Fibroblast of lung (primary cell): ENCODE measurements around the gene MUC13. TPM values are rescaled to one million over a fixed set of nuclear protein-coding genes. Genes with fewer than 3 reads are reported as not detected.

Source experiments
- DNase-seq, 2 donors: peaks; one replicate each; pipeline versions ENCODE4 v3.0.0 to v3.0.0-alpha.2; 2010; ENCODE audit warnings: low read depth in 2 of 2
- H2AFZ ChIP-seq: 2 replicates; pipeline ENCODE4 v1.5.1; 2012; ENCODE audit warnings: low read length, control low read depth, inconsistent platforms
- H3K27ac ChIP-seq: 2 replicates; pipeline ENCODE4 v1.5.1; 2011; ENCODE audit warnings: low read length, control low read depth; ENCODE audit not compliant: insufficient read depth
- H3K27me3 ChIP-seq: 2 replicates; pipeline ENCODE4 v1.5.1; 2011; ENCODE audit warnings: mild to moderate bottlenecking, low read length; ENCODE audit not compliant: control insufficient read depth, insufficient read depth
- H3K36me3 ChIP-seq: 2 replicates; pipeline ENCODE4 v1.5.1; 2011; ENCODE audit warnings: low read length; ENCODE audit not compliant: control insufficient read depth, insufficient read depth
- H3K4me1 ChIP-seq: 2 replicates; pipeline ENCODE4 v1.5.1; 2011; ENCODE audit warnings: low read length; ENCODE audit not compliant: control insufficient read depth, insufficient read depth; ENCODE audit errors: extremely low read depth
- H3K4me2 ChIP-seq: 2 replicates; pipeline ENCODE4 v1.5.1; 2011; ENCODE audit warnings: low read length, control low read depth; ENCODE audit not compliant: insufficient read depth; ENCODE audit errors: extremely low read depth
- H3K4me3 ChIP-seq, 4 experiments: fragments of 200-600 bp in 1 of 4; sonication (generic) in 1 of 4; replicated peaks in 1 of 4; 2 replicates each; pipeline ENCODE4 v1.5.1; 2011 to 2016; ENCODE audit warnings: low read length in 4 of 4, low read depth in 3 of 4, mild to moderate bottlenecking in 3 of 4, control low read depth in 2 of 4, inconsistent platforms in 1 of 4, mixed read lengths in 1 of 4; ENCODE audit not compliant: insufficient read depth in 1 of 4; ENCODE audit errors: control extremely low read depth in 1 of 4
- H3K79me2 ChIP-seq: 2 replicates; pipeline ENCODE4 v1.5.1; 2012; ENCODE audit warnings: mild to moderate bottlenecking, low read length, inconsistent platforms; ENCODE audit not compliant: control insufficient read depth, insufficient read depth
- H3K9ac ChIP-seq: 2 replicates; pipeline ENCODE4 v1.5.1; 2011; ENCODE audit warnings: mild to moderate bottlenecking, low read length, control low read depth; ENCODE audit not compliant: insufficient read depth
- H3K9me3 ChIP-seq: 2 replicates; pipeline ENCODE4 v1.5.1; 2012; ENCODE audit warnings: low read depth, low read length; ENCODE audit not compliant: control insufficient read depth, insufficient read depth
- H4K20me1 ChIP-seq: 2 replicates; pipeline ENCODE4 v1.5.1; 2011; ENCODE audit warnings: low read length; ENCODE audit not compliant: control insufficient read depth, insufficient read depth; ENCODE audit errors: extremely low read depth
- EZH2 ChIP-seq: IDR thresholded peaks from 2 replicates; pipeline ENCODE4 v1.5.1; 2012; ENCODE audit warnings: low read length, control low read depth, mild to moderate bottlenecking; ENCODE audit errors: missing control alignments
- polyA plus RNA-seq, 2 donors: library from polyadenylated mRNA; depleted of rRNA in 1 of 2; stranded (reverse) in 1 of 2; unstranded in 1 of 2; fragments of >200 nt; gene quantifications; 2 replicates each; pipeline ENCODE4 v1.2.1, GENCODE V29; 2011 to 2012; ENCODE audit warnings: missing spikeins in 1 of 2
- total RNA-seq: library from RNA; depleted of rRNA; stranded (reverse); fragments of >200 nt; gene quantifications from 2 replicates; pipeline ENCODE4 v1.2.1, GENCODE V29; 2014
- TF ChIP-seq, protein P1 (sequence below), 2 donors: IDR thresholded peaks in 1 of 2; conservative IDR thresholded peaks in 1 of 2; 1 replicate in 1 of 2; 2 replicates in 1 of 2; pipeline ENCODE4 v1.5.1; 2011 to 2012; ENCODE audit warnings: low read length in 2 of 2, control low read depth in 1 of 2, inconsistent platforms in 1 of 2, low read depth in 1 of 2, mild to moderate bottlenecking in 1 of 2

Gene MUC13
- total and polyA plus RNA-seq, 2 donors (not counting 1 experiment from before 2014, with no cell fraction given) = under 0.01 TPM; not detected in 1

DNA sequence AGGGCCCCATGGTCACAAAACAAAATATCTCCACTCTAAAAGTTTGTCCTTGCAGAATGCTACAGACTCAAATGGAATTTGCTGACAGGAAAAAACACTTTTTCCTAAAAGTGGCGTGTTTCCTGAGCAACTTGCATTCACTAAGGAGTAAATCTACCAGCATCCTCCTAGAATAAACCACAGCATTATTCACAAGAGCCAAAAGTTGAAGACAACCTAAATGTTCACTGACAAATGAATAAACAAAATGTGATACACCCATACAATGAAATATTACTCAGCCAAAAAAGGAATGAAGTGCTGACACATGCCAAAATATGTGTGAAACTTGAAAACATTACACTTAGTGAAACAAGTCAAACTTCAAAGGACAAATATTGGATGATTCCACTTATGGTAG lies 76.3 kb downstream of the MUC13 start:
- DNase-seq = peak; percentile 58 to 80
- TF ChIP-seq, protein P1, sequence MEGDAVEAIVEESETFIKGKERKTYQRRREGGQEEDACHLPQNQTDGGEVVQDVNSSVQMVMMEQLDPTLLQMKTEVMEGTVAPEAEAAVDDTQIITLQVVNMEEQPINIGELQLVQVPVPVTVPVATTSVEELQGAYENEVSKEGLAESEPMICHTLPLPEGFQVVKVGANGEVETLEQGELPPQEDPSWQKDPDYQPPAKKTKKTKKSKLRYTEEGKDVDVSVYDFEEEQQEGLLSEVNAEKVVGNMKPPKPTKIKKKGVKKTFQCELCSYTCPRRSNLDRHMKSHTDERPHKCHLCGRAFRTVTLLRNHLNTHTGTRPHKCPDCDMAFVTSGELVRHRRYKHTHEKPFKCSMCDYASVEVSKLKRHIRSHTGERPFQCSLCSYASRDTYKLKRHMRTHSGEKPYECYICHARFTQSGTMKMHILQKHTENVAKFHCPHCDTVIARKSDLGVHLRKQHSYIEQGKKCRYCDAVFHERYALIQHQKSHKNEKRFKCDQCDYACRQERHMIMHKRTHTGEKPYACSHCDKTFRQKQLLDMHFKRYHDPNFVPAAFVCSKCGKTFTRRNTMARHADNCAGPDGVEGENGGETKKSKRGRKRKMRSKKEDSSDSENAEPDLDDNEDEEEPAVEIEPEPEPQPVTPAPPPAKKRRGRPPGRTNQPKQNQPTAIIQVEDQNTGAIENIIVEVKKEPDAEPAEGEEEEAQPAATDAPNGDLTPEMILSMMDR (conservative IDR thresholded peaks at IDR 0.05 in 1 of 2, IDR thresholded peaks at IDR 0.05 in 1 of 2; ENCODE audit: low read depth in 1 of 2, low read length in 2 of 2) = no peak
- no peak for TF ChIP-seq EZH2
- peaks cover 18% of the 10 kb centered on the region for H3K4me1 ChIP-seq
- no peaks in the 10 kb centered on the region for H3K27me3 ChIP-seq
- no peaks in the 10 kb centered on the region for H3K36me3 ChIP-seq
- H3K27ac ChIP-seq = peak overlapping the region; percentile 69
- H3K79me2 ChIP-seq = no peaks in the 10 kb centered on the region
- no peak overlapping the region for H3K4me3 ChIP-seq
- no peak overlapping the region for H3K9ac ChIP-seq
- H3K4me2 ChIP-seq = no peak overlapping the region
- no peaks in the 10 kb centered on the region for H3K9me3 ChIP-seq
- no peaks in the 10 kb centered on the region for H4K20me1 ChIP-seq
- no peak overlapping the region for H2AFZ ChIP-seq

DNA sequence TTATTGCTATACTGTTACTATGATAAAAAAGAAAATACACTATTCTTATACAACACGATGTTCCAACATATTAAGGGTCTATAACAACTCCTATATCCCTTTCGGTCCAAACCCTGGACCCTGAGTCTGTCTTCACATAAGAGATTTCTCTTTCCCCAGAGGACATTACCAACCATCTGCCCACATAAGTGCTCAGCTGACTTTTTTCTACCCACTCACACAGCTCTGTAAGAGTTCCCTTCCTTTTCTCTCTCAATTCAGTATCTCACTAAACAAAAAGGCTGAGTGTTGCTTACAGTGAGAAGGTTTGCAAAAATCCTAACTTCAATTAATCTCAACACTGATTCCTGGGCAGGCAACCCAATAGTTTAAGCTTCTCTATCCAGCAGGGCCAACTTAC lies 77.9 kb downstream of the MUC13 start:
- Histone ChIP-seq H3K4me3 (no peak overlapping the region), H2AFZ (no peak overlapping the region), H4K20me1 (no peaks in the 10 kb centered on the region), H3K27me3 (no peaks in the 10 kb centered on the region), H3K9me3 (no peaks in the 10 kb centered on the region), H3K79me2 (no peaks in the 10 kb centered on the region), H3K27ac (no peak overlapping the region), H3K9ac (no peak overlapping the region), H3K36me3 (no peaks in the 10 kb centered on the region), H3K4me1 (peaks cover 18% of the 10 kb centered on the region), H3K4me2 (no peak overlapping the region)
- no peak for DNase-seq
- no peak for TF ChIP-seq EZH2
- TF ChIP-seq, protein P1 (conservative IDR thresholded peaks at IDR 0.05 in 1 of 2, IDR thresholded peaks at IDR 0.05 in 1 of 2; ENCODE audit: low read depth in 1 of 2, low read length in 2 of 2) = no peak

Other genes starting within 250 kb of the MUC13 start
- gene UMPS, start 204.3 kb downstream of the MUC13 start, total RNA-seq = 21.6 and 23.1 TPM in 2 replicates
- 25.0 and 34.3 TPM in 2 replicates for gene UMPS, start 204.3 kb downstream of the MUC13 start, polyA plus RNA-seq
- 135 and 196 TPM in 2 replicates for gene ITGB5, start 47.4 kb downstream of the MUC13 start, total RNA-seq
- 99.7 and 121 TPM in 2 replicates for gene ITGB5, start 47.4 kb downstream of the MUC13 start, polyA plus RNA-seq
- gene HEG1, start 121.2 kb upstream of the MUC13 start, total RNA-seq = 69.9 and 137 TPM in 2 replicates
- gene HEG1, start 121.2 kb upstream of the MUC13 start, polyA plus RNA-seq = 167 and 305 TPM in 2 replicates